UCSD-AML1 (cell line): ENCODE results near the gene CTXND1.

Experiments
- DNase-seq: peaks from one replicate; lab custom pipeline; 2025; ENCODE audit not compliant: unreplicated experiment; lab: John Stamatoyannopoulos, UW

Gene CTXND1

DNA sequence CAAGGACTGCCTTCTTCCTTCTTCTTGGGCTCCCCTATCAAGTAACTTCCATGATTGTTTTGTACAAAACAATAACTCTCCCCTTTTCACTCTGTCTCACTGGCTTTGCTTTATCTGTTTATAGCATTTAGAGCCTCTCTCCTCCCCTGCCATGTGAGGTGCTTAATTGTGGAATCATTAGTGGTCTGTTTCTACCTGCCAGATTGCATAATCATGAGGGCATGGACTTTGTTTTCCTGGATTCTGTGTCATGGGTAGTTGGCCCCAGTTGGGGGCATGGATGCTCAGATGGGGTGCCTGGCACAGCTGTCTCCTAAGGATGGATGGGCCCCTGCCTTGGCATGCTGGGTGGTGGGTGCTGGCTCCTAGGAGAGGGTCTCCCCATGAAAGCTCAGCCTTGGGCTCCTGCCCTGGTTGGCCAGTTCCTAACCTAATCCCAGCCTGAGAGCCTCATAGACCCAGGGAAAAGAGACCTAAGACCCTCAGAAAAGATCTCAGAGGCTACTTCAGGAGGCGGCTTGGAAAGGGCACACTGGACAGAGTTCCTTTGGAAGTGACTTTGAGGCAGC is 8.0 kb upstream of the CTXND1 start:
- no peak for DNase-seq

DNA sequence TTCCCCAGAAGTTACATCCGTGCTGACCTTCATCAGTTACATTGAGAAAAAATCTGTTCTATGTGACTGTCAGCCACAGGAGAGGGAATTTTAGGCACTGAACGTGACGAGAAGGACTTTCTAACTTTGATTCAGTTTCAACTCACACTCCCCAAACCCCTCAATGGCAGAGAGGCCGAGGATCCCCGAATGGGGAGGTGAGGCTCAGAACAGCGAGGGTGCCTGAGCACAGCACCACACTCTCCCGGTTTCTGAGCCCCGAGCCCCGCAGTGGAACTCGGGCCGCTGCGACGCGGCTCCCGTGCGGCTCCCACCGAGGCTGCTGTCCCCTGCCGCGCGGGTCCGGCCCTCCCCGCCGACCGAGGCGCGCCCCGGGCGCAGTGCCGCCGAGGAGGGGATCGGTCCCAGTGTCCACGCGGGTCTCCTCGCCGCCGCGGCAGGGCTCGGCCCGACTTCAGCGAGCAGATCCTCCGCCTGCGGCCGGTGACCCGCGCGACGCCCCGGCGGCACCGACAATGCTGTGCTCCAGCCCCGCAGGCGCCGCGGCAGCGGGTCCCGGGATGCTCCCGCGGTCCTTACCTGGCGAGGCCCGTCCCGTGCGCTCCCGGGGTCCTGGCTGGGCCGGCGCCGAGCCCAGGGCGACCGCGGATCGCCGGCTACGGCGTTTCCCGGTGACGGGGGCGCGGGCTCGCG is 439 bp downstream of the CTXND1 start:
- no peak for DNase-seq

DNA sequence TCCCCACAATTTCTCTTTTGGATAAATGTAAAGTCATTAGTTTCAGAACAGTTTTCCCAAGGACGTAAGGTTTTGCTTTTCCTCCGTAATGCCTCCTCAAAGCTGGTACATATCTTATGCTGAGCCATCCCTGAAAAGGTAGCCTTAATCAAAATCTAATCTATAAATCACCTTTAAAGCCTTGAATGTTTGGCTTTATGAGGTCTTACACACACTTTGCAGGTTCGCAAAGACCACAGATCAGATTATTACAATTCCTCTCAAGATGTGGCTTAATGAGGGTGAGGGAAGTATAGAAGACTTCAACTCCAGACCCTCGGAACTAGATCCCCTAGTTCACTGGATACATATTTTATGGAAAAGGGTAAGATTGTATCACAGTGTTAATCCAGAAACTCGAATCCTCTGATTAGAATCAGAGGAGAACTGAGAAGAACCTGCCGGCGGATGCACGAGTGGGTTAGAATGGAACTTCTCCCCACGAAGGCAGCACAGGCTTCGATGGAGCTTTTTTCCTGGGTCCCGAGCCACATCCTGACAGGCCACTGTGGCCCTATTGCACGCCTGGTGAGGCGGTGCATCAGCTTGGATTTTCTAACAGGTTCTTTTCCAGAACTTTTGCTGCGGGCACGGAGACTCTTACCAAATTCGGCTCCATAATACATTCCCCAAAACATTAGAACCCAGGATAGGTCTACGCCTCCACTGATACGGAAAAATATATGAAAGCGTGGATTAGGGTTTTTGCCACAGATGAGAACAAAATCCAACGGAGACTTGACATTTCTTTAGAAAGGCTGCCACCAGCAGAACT is 1.2 kb downstream of the CTXND1 start:
- no peak for DNase-seq

DNA sequence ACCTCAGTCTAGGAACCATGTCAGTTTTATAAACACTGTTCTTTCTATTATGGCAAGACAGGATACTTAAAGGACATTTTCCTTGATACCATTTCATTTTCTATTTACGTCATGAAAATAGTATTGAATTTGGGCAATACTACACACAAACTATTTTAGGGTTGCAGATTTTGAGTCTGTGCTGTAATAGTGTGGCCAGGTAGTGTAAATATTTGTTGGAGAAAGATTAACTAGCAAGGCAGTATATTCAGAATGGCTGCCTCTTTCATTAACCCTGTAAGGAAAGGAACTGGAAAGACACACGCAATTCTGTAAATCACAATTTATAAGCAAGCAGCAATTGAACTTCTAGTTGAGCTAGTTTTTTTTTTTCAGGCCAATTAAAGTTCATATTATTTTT is 2.0 kb downstream of the CTXND1 start:
- DNase-seq, result no peak

DNA sequence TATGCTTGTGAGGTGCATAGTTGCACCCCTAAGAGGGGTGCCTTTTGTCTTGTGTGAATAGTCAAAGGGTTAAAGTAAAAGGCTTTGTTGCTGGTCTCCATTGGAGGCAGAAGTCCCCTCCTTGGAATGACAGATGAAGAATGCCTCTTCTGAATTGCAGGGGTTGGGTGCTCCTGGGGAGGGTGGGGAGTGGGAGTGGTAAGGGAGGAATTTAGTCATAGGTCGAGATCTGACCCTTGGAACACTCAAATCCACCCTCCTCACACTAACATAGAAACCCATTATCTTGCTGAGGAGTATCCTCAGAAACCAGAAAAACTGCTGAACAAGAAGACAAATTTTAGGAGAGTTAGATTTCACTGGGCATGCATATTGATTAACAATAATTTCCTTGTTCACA is 4.7 kb downstream of the CTXND1 start:
- DNase-seq, result no peak

DNA sequence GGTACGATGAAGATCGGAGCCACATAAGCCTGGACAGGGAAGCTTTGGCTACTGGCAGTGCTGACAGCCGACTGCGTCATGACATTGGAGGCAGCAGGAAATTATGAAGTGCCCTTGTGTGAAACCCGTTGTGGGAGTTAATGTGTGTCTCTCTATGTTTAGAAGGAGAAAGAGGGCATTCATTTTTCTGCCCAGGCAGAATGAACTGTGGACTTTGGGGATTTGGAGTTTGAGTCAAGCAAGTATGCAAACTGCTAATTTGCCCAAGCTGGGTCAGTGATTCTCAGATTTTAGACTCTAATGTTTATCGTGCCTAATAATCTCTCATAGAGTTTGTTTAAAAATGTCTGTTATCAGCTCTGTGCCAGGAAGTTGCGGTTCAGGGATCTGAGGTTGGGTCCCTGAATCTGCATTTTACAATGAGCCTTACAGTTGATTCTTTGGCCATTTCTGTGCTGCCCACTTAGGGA is 5.6 kb downstream of the CTXND1 start:
- no peak for DNase-seq

DNA sequence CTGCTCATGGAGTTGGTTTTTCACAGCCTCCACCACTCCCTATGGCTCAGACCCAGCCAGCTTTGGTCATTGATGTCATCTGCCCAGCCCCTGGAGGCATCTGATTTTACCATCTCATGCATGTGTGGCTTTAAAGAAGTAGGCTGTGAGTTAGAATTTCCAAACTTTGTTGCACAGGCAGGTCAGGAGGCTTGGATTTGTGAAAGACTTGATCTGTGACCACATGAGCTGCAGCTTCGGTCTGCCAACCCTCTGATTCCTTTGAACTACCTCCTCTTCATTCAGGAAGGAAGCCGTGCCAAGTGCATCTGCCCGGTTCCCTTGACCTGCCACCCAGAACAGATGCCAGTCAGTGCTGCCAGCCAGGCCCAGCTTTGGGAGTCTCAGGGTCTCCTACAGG is 9.2 kb downstream of the CTXND1 start:
- no peak for DNase-seq

DNA sequence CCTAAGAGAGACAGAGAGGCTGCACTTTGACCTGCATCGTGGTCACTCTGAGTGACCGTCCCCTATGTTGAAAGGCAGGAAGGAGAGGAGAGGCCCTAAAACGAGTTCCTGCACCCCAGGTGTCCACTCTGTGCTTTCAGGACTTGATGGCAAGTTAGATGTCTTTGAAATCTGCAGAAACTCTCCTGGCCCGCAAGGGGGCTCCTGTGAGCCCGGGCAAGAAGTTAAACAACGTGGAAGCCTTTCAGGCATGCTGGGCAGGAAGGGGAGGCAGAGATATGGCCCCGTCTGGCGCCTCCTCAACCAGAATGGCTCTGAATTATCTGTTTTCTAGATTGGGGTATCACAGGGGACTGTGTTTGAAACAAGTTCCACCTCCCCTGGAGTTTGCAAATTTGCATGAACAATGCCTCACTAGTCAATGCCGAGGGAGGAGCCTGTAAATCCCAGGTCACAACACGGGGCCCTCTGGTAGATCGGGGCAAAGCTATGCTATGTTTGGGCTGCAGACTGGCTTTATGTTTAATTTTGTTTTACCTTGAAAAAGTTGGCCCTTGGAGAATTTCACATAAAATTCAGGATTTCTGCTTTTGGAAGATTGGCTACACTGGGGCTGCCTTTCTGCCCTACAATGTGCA is 9.8 kb downstream of the CTXND1 start:
- DNase-seq, result peak; percentile 50

DNA sequence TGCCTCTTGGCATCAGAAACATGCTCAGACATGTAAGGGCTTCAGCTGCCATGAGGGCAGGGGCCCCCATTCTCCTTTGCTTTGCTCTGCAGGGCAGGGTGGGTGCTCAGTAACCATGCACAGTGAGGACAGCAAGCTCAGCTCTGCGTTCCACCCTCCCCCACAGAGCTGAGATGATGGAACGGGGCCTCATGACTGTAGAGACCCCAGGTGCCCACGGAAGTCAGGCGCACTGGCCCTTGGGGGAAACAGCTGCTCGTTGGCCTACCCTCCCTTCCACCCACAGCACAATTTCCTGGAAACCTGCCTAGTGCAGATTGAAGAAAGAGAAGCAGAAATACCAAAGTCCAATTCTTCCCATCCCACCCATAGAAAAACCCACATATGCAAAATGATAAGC is 10.5 kb downstream of the CTXND1 start:
- DNase-seq, result peak; percentile 57

DNA sequence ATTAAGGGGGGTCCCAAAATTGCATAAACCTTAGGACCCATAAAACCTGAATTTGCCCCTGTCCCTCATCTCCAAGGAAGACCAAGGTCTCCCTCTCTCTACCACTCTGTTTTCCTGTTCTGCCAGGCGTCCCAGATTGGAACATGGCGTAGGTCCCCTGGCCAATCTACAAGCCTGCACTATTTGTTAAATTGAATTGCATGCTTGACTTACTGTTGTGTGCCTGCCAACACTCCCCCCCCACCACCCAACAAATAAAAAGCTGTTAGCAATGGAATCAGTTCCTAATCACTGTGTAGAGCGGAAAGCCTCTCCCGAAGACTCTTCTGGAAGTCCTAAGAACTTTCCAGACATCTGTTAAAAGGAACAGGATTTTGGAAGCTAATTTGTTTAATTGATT is 11.7 kb downstream of the CTXND1 start:
- DNase-seq, result no peak

DNA sequence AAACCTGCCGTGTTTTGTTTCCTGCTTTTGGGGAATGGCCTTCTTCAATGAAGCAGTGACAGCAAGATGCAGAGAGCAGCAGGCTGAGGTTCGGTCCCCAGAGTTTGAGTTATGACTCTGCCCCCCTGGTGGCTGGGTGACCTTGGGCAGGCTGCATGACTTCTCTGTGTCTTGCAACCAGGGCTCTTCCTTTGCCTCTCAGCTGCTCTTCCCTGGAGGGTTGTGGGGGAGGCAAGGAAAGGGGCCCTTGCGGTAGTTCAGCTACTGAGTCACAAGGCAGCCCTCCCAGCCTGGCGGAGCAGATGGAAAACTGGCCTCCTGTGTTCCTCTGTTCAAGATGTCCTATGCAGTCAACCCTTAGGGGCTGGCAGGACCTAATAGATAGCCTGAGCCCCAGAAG is 17.1 kb downstream of the CTXND1 start:
- DNase-seq, result peak; percentile 24

DNA sequence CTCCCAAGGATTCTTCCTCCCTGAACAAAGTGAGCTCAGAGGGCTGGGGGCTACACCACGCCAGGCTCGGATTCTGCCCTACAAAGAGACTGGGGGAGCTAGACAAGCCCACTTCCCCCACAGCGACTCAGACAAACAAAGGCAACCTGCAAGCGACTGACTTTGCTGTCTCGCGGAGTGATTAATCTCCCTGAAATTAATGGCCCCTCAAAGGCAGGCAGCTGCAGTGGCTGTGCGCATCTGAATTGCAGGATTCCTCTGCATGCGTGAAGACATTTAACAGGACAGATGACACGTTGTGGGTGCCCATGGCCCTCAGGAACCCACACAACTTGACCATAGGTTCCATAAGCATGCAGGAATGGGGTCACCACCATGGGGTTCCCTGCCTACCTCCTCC is 18.4 kb downstream of the CTXND1 start:
- no peak for DNase-seq

DNA sequence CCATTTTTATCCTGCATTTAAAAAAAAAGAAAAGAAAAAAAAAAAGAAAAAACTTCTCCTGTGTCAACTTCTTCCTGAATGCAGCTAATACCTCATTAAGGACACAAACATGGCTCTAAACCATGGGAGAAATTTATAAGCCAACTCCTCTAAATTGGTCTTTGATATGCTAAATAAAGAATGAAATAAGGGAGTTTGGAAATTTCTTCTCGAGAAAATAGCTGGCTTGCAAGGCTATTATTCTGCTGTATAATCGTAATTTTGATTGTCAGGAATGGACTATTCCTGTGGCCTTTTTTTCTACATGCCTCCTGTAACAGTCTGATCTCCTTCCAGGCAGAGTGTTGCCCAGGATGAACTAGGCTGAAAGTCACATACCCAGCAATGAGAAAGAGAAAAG is 20.6 kb downstream of the CTXND1 start:
- no peak for DNase-seq

DNA sequence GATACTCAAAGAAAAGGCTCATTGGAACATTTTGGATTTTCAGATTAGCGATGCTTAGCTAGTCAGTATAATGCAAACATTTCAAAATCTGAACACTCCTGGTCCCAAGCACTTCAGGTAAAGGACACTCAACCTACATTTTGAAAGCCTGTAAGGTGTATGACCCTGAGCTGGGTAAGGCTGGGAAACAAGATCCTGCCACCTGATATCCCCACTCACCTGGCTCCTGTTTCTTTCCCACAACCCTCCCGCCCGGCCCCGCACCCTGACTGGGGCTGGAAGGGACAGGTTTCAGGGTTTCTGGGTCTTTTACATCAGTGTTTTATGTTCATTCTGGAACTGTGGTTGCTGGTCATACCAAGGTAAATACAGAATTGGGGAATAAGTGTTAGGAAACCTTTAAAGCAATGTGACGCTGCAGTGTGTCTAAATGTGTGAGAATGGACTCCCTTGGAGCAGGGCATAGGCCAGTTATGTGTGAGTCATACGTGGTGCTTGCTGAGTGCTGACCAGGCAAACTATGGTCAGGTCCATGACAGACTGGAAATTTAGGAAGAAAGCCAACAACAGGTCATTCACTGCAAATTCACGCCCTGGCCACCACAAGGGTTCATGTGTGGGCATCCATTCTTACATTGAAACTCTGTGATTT is 22.9 kb downstream of the CTXND1 start:
- no peak for DNase-seq

DNA sequence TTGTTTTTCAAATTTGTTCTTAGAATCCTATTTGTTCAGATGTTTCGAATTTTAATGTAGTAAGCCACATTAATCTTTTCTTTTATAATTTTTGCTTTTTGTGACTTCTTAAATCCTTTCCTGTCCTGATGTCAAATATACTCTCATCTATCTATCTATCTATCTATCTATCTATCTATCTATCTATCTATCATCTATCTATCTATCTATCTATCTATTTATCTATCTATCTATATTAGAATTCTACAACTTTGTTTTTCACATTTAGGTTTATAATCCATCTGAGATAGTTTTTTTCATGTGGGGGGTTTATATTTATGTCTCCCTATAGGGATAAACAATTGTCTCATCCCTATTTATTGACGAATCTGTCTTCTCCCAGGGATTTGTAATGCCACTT is 32.1 kb downstream of the CTXND1 start:
- DNase-seq, result no peak

DNA sequence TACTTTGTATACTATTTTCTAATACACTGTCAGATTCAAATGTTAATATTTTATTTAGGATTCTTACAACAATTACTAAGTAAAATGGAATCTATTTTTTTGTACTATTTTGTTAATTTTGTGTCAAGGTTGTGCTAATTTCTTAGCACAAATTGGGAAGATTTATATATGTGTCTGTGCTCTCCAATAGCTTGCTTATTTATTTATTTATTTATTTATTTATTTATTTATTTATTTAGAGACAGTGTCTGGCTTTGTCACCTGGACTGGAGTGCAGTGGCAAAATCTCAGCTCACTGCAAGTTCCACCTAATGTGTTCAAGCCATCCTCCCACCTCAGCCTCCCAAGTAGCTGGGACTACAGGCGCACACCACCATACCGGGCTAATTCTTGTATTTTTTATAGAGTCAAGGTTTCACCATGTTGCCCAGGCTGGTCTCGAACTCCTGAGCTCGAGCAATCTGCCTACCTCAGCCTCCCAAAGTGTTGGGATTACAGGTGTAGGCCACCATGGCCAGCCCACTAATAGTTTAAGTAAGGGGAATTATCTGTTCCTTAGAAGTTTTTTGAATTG is 34.6 kb downstream of the CTXND1 start:
- no peak for DNase-seq

DNA sequence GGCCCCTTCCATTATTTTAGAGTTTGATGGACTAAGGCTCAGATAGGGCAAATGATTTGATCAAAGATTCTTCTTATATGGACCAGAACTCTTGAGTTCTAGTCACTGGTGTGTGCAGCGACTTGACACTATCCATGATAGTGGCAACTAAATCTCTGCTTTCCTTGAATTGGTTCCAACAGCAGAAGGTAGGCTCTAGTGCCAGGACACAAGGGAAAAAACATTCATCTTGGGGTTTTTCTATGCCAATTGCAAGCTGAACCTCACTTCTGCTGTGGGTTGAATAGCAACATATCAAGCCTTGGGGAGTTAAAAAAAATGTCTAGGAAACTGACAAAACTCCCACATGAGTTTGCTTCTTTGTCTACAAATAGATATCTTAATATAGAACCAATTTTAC is 35.1 kb downstream of the CTXND1 start:
- DNase-seq, result no peak

DNA sequence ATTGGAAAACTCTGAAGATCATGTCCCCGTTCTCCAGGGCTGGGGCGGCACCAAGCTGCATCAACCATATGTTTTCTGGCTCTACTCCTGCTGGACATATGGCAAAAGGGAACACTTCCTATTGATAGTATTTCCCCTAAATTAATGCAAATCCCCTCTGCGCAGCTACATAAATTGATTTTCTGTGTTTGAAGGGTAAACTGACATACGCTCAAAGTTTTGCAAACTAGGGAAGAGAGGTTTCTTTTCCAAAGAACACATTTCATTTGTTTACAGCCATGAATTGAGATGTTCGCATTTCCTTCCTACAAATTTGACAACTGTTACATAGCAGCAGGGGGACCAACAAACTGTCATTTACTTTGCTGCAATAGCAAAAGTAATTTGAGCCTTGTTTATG is 35.9 kb downstream of the CTXND1 start:
- DNase-seq, result no peak

DNA sequence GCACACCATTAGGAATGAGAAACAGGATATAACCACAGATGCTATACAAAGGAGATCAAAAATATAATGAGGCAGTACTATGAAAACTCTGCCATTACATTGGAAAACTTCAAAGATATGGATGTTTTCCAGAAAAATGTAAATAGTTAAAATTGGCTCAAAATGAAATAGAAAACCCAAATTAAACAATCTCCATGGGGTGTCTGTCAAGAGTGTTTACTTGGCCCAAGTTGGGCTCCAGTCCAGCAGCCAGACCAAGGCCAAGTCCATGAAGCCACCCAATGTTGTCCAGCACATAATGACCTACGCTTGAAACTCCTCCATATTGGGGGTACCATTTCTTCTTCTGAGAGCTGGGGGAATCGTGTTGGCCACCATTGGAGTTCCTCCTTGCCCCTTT is 37.1 kb downstream of the CTXND1 start:
- DNase-seq, result no peak

DNA sequence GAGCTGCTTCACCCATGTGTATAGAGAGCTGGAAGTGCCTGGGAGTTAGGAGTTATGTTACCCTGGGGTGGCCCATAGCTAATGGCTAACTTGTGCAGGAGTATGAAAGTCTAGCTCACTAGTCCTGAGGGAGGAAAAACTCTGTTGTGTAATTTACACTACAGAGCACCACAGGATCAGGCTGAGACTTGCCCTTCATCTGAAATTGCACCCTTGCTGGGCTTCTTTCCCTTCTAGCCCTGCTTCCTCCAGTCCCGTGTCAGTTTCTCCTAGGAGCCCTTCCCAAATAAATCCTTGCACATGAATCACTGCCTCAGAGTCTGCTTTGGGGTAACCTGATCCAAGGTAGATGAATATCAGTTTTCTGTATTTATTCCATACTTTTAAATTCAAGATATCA is 40.0 kb downstream of the CTXND1 start:
- no peak for DNase-seq
